HCT116 (cell line): ENCODE measurements around the gene DENND1A. TPM values are rescaled to one million over a fixed set of nuclear protein-coding genes. Genes with fewer than 3 reads are reported as not detected.

Experiments used
- ATAC-seq: fragments of 200-7000 bp; cut with Tn5 transposase; 2 replicates; pipeline ENCODE4 v1.9.1; 2020; ENCODE audit warnings: mild to moderate bottlenecking, moderate library complexity
- BruUV-seq: library from RNA; stranded (reverse); fragments of 400-500 nt; replicated peaks from 2 replicates; lab custom pipeline; 2021; lab: Mats Ljungman, UMichigan
- CTCF ChIA-PET: fragments of 300-600 bp; sonication (Branson Sonifier 250); formaldehyde crosslinking; loops from one replicate; lab custom pipeline; 2021; ENCODE audit warnings: antibody characterized with exemption; lab: Charles Lee
- POLR2A ChIA-PET: fragments of 300-600, 350-600 bp; sonication (Branson Sonifier 250); formaldehyde crosslinking; loops from one replicate; lab custom pipeline; 2021; ENCODE audit warnings: antibody characterized with exemption; lab: Charles Lee
- RAD21 ChIA-PET, 2 experiments: fragments of 300-600 bp; sonication (Branson Sonifier 250); formaldehyde crosslinking; loops; one replicate each; lab custom pipeline; 2023; ENCODE audit warnings: low total read pairs in 2 of 2; ENCODE audit not compliant: uncharacterized antibody in 2 of 2, unreplicated experiment in 2 of 2, low non-redundant PET in 1 of 2; lab: Charles Lee
- DNase-seq: peaks from one replicate; pipeline ENCODE4 v3.0.0-alpha.2; 2010; ENCODE audit warnings: low read depth, low spot score
- H2AFZ ChIP-seq: fragments of 200-600 bp; shearing (Covaris generic), sonication (generic); 2 replicates; pipeline ENCODE4 v1.6.1; 2017; ENCODE audit warnings: low read depth, mixed run types, mixed read lengths, antibody characterized with exemption, low read length; ENCODE audit not compliant: poor library complexity, severe bottlenecking
- H3K27ac ChIP-seq: 2 replicates; pipeline ENCODE4 v1.5.1; 2012; ENCODE audit warnings: low read depth, low read length
- H3K27me3 ChIP-seq: fragments of 200-600 bp; sonication (generic); 2 replicates; pipeline ENCODE4 v1.6.1; 2016; ENCODE audit warnings: mixed run types, low read length, mixed read lengths; ENCODE audit not compliant: insufficient read depth
- H3K36me3 ChIP-seq, 2 experiments: fragments of 200-500 bp in 1 of 2; fragments of 200-600 bp in 1 of 2; sonication (Bioruptor generic) in 1 of 2; sonication (generic) in 1 of 2; 2 replicates each; pipeline versions ENCODE4 v1.5.1 to v1.6.1; 2014 to 2016; ENCODE audit warnings: low read length in 2 of 2, inconsistent platforms in 1 of 2, mixed read lengths in 1 of 2, mixed run types in 1 of 2; ENCODE audit not compliant: insufficient read depth in 2 of 2, control insufficient read depth in 1 of 2
- H3K4me1 ChIP-seq, 2 experiments: fragments of 200-600 bp in 1 of 2; sonication (generic) in 1 of 2; 2 replicates each; pipeline versions ENCODE4 v1.5.1 to v1.6.1; 2012 to 2017; ENCODE audit warnings: low read length in 2 of 2, inconsistent platforms in 1 of 2, mild to moderate bottlenecking in 1 of 2, mixed read lengths in 1 of 2, mixed run types in 1 of 2, moderate library complexity in 1 of 2; ENCODE audit not compliant: insufficient read depth in 2 of 2, control insufficient read depth in 1 of 2
- H3K4me2 ChIP-seq: fragments of 200-600 bp; sonication (generic); 2 replicates; pipeline ENCODE4 v1.6.1; 2017; ENCODE audit warnings: mixed run types, low read length, mixed read lengths
- H3K4me3 ChIP-seq, 2 experiments: fragments of 200-600 bp in 1 of 2; sonication (generic) in 1 of 2; replicated peaks in 1 of 2; 2 replicates each; pipeline ENCODE4 v1.5.1; 2011 to 2016; ENCODE audit warnings: low read length in 2 of 2, control low read depth in 1 of 2, low read depth in 1 of 2, mild to moderate bottlenecking in 1 of 2, mixed read lengths in 1 of 2, mixed run types in 1 of 2
- H3K79me2 ChIP-seq: fragments of 200-600 bp; sonication (generic); 2 replicates; pipeline ENCODE4 v1.6.1; 2017; ENCODE audit warnings: mild to moderate bottlenecking, mixed run types, low read length, moderate library complexity, mixed read lengths; ENCODE audit not compliant: insufficient read depth
- H3K9ac ChIP-seq: fragments of 200-600 bp; sonication (generic); 2 replicates; pipeline ENCODE4 v1.6.1; 2016; ENCODE audit warnings: low read length, mixed read lengths
- H3K9me2 ChIP-seq: fragments of 200-600 bp; sonication (generic), shearing (Covaris generic); 2 replicates; pipeline ENCODE4 v1.6.1; 2017; ENCODE audit warnings: mixed run types, mild to moderate bottlenecking, moderate library complexity; ENCODE audit not compliant: insufficient read depth
- H3K9me3 ChIP-seq, 2 experiments: fragments of 200-500 bp in 1 of 2; fragments of 200-600 bp in 1 of 2; sonication (Bioruptor generic) in 1 of 2; sonication (generic) in 1 of 2; 2 replicates each; pipeline ENCODE4 v1.6.1; 2014 to 2017; ENCODE audit warnings: low read length in 2 of 2, mixed read lengths in 2 of 2, inconsistent platforms in 1 of 2, low read depth in 1 of 2, mild to moderate bottlenecking in 1 of 2, mixed run types in 1 of 2, moderate library complexity in 1 of 2; ENCODE audit not compliant: control insufficient read depth in 1 of 2, insufficient read depth in 1 of 2
- H4K20me1 ChIP-seq: fragments of 200-600 bp; sonication (generic), shearing (Covaris generic); 2 replicates; pipeline ENCODE4 v1.6.1; 2017; ENCODE audit warnings: mixed run types, mild to moderate bottlenecking, moderate library complexity; ENCODE audit not compliant: insufficient read depth
- CBX3 ChIP-seq: IDR thresholded peaks from 2 replicates; pipeline ENCODE4 v1.6.1; 2012; ENCODE audit warnings: low read depth
- CTCF ChIP-seq, 3 experiments: fragments of 200-600 bp in 1 of 3; sonication (generic) in 1 of 3; IDR thresholded peaks in 2 of 3; conservative IDR thresholded peaks in 1 of 3; 2 replicates each; pipeline ENCODE4 v1.5.1; 2012 to 2017; ENCODE audit warnings: low read depth in 2 of 3, low read length in 2 of 3, antibody characterized with exemption in 1 of 3, borderline replicate concordance in 1 of 3, control low read depth in 1 of 3, mild to moderate bottlenecking in 1 of 3, mixed read lengths in 1 of 3, mixed run types in 1 of 3, moderate library complexity in 1 of 3; ENCODE audit not compliant: insufficient read depth in 1 of 3
- EGR1 ChIP-seq: IDR thresholded peaks from 2 replicates; pipeline ENCODE4 v1.6.1; 2012; ENCODE audit warnings: low read depth
- EZH2phosphoT487 ChIP-seq: fragments of 200-600 bp; IDR thresholded peaks from 2 replicates; pipeline ENCODE4 v1.6.1; 2018; ENCODE audit warnings: antibody characterized with exemption, borderline replicate concordance
- FOSL1 ChIP-seq: IDR thresholded peaks from 2 replicates; pipeline ENCODE4 v1.6.1; 2012; ENCODE audit warnings: low read depth
- POLR2AphosphoS5 ChIP-seq: IDR thresholded peaks from 2 replicates; pipeline ENCODE4 v1.6.1; 2011; ENCODE audit warnings: mild to moderate bottlenecking, low read depth, low read length, moderate library complexity
- SIN3A ChIP-seq: IDR thresholded peaks from 2 replicates; pipeline ENCODE4 v1.6.1; 2012; ENCODE audit warnings: low read depth
- intact Hi-C: fragments of 100-400 bp; cut with micrococcal nuclease; formaldehyde crosslinking; loops from 2 replicates; pipeline ENCODE4 v1.10.0; 2022
- total RNA-seq: library from RNA; stranded (reverse); gene quantifications from one replicate; pipeline ENCODE4 v1.2.1, GENCODE V29; 2021; ENCODE audit not compliant: unreplicated experiment
- TF ChIP-seq, protein P1 (sequence below): IDR thresholded peaks from 2 replicates; pipeline ENCODE4 v1.6.1; 2012; ENCODE audit warnings: low read depth

Gene DENND1A
- total RNA-seq, 1 experiment from 2014 or later: 33.0 TPM

- no TSS peak for BruUV-seq
- Histone ChIP-seq H3K4me2 (no peak overlapping the region), H3K9me3 (no peaks in the 10 kb centered on the region; a peak in 1 of 4 replicates), H4K20me1 (no peaks in the 10 kb centered on the region), H3K79me2 (no peaks in the 10 kb centered on the region), H3K27me3 (no peaks in the 10 kb centered on the region), H3K4me1 (peaks cover 0 to 13% of the 10 kb centered on the region in 2 experiments; a peak in 2 of 4 replicates), H3K27ac (no peak overlapping the region), H3K9me2 (no peaks in the 10 kb centered on the region), H3K9ac (no peak overlapping the region), H3K36me3 (no peaks in the 10 kb centered on the region), H2AFZ (no peak overlapping the region), H3K4me3 (no peak overlapping the region)
- ChIA-PET RAD21 (no interaction called here), CTCF (interaction anchor here (1.2 to 3.6 kb wide), 7 partner anchors 238 to 884 kb away, joined by 3 to 37 read pairs (median 8); no protein-coding TSS in a partner anchor), POLR2A (no interaction called here)
- DNase-seq (no peak), ATAC-seq (no peak)
- TF ChIP-seq CTCF (IDR thresholded peaks at IDR 0.05 in 2 of 3, conservative IDR thresholded peaks at IDR 0.05 in 1 of 3; ENCODE audit: borderline replicate concordance in 1 of 3, insufficient read depth in 1 of 3, low read depth in 2 of 3, low read length in 2 of 3) (no peak), SIN3A (no peak), EGR1 (no peak), EZH2phosphoT487 (no peak), CBX3 (no peak), POLR2AphosphoS5 (no peak), FOSL1 (no peak)
- TF ChIP-seq, protein P1, sequence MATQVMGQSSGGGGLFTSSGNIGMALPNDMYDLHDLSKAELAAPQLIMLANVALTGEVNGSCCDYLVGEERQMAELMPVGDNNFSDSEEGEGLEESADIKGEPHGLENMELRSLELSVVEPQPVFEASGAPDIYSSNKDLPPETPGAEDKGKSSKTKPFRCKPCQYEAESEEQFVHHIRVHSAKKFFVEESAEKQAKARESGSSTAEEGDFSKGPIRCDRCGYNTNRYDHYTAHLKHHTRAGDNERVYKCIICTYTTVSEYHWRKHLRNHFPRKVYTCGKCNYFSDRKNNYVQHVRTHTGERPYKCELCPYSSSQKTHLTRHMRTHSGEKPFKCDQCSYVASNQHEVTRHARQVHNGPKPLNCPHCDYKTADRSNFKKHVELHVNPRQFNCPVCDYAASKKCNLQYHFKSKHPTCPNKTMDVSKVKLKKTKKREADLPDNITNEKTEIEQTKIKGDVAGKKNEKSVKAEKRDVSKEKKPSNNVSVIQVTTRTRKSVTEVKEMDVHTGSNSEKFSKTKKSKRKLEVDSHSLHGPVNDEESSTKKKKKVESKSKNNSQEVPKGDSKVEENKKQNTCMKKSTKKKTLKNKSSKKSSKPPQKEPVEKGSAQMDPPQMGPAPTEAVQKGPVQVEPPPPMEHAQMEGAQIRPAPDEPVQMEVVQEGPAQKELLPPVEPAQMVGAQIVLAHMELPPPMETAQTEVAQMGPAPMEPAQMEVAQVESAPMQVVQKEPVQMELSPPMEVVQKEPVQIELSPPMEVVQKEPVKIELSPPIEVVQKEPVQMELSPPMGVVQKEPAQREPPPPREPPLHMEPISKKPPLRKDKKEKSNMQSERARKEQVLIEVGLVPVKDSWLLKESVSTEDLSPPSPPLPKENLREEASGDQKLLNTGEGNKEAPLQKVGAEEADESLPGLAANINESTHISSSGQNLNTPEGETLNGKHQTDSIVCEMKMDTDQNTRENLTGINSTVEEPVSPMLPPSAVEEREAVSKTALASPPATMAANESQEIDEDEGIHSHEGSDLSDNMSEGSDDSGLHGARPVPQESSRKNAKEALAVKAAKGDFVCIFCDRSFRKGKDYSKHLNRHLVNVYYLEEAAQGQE: no peak
- intact Hi-C loops: loop anchor here (2.0 to 10.0 kb wide), 3 partner anchors 358 to 994 kb away; no protein-coding TSS in a partner anchor
Measured at GRCh38 chr9:123348317-123348992, 581.5 kb downstream of the DENND1A start.
